Measurements from ENCODE around the gene MYO7B. TPM values are rescaled to one million over a fixed set of nuclear protein-coding genes. Genes with fewer than 3 reads are reported as not detected.

MYO7B gene
- total RNA-seq, 1 donor from 2014 or later, result 3.0 TPM

DNA sequence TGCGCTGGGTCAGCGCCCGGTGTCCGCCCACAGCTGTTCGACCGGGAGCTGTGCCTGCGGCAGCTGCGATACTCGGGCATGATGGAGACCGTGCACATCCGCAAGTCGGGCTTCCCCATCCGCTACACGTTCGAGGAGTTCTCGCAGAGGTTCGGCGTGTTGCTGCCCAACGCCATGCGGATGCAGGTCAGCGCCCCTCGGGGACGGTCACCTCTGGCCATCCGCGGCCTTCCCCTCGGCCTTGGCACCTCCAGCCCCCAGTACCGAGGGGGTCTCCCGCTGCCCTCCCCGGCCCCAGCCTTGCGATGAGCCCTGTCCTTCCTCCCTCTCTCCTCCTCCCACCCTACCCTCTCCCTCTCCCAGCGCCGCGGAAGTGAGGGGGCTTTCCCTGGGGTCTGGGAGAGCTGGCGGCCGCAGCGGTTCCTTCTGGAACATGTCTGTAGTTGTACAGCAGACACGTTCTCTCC lies 57.3 kb downstream of the MYO7B start:
- Mint-ChIP-seq H3K4me3 (no peak overlapping the region), H3K27me3 (no peaks in the 10 kb centered on the region), H3K9me3 (no peaks in the 10 kb centered on the region), H3K36me3 (ENCODE audit: low read depth) (no peaks in the 10 kb centered on the region), H3K4me1 (peaks cover 31% of the 10 kb centered on the region), H3K27ac (no peak overlapping the region)
- ChIA-PET CTCF (interaction anchor here (1.5 to 7.1 kb wide), 4 partner anchors 10 to 59 kb away, joined by 4 to 289 read pairs (median 24); no protein-coding TSS in a partner anchor), POLR2A (interaction anchor here (0.9 to 2.7 kb wide), 3 partner anchors 39 to 109 kb away, joined by 4 to 34 read pairs (median 15); partner anchors contain the start of gene SFT2D3)
- DNase-seq, result no peak
- ATAC-seq (ENCODE audit: low read depth), result no peak
- intact Hi-C loops (cut with micrococcal nuclease), result loop anchor here (10.0 kb wide), 1 partner anchor 262 kb away; the partner anchor contains the start of gene POLR2D
- TF ChIP-seq, protein P1, sequence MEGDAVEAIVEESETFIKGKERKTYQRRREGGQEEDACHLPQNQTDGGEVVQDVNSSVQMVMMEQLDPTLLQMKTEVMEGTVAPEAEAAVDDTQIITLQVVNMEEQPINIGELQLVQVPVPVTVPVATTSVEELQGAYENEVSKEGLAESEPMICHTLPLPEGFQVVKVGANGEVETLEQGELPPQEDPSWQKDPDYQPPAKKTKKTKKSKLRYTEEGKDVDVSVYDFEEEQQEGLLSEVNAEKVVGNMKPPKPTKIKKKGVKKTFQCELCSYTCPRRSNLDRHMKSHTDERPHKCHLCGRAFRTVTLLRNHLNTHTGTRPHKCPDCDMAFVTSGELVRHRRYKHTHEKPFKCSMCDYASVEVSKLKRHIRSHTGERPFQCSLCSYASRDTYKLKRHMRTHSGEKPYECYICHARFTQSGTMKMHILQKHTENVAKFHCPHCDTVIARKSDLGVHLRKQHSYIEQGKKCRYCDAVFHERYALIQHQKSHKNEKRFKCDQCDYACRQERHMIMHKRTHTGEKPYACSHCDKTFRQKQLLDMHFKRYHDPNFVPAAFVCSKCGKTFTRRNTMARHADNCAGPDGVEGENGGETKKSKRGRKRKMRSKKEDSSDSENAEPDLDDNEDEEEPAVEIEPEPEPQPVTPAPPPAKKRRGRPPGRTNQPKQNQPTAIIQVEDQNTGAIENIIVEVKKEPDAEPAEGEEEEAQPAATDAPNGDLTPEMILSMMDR (IDR thresholded peaks at IDR 0.05), result no peak

DNA sequence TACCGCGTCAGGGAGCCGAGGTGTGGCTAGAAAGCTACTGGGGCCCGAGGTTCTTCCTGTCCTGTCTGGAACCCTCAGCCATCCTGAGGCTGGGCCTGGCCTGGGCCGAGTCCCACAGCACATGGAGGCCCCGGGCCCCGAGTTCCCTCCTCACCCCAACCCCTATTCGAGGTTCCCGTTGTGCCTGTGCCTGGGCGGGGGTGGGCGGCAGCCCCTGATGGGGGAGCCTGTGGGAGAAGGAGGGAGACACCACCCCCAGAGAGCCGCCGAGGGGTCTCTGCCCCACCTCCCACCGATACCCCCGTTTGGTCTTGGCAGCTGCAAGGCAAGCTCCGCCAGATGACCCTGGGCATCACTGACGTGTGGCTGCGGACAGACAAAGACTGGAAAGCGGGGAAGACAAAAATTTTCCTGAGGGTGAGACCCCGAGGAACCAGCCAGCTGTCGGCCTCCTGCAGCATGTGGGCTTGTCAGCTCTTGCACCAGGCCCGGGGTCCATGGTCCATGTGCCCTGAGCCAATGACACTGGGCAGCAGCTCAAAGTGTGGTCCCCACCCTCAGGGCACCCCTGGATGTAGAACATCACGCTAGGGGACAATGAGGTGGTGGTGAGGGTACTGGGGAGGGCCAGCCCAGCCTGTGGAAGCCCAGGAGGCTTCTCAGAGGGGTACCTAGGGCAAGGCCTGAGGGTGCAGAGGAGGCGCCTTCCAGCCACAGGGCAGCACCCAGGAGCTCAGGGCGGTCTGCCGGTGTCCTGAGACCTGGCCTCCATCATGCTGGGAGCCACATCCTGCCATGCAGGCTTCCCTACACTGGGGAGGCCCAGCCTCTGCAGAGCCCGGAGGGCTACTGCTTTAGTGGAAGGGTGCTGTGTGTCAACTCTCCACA lies 58.0 kb downstream of the MYO7B start:
- Mint-ChIP-seq H3K9me3 (no peaks in the 10 kb centered on the region), H3K4me1 (peaks cover 31% of the 10 kb centered on the region), H3K36me3 (ENCODE audit: low read depth) (no peaks in the 10 kb centered on the region), H3K4me3 (no peak overlapping the region), H3K27ac (no peak overlapping the region), H3K27me3 (no peaks in the 10 kb centered on the region)
- intact Hi-C loops (cut with micrococcal nuclease), result loop anchor here (10.0 kb wide), 1 partner anchor 261 kb away; the partner anchor contains the start of gene POLR2D
- ChIA-PET CTCF (interaction anchor here (1.1 to 7.1 kb wide), 4 partner anchors 9 to 102 kb away, joined by 3 to 289 read pairs (median 5); no protein-coding TSS in a partner anchor), POLR2A (interaction anchor here (0.9 to 1.3 kb wide), 3 partner anchors 38 to 108 kb away, joined by 4 read pairs; partner anchors contain the start of gene SFT2D3)
- TF ChIP-seq, protein P1 (IDR thresholded peaks at IDR 0.05), result no peak
- ATAC-seq (ENCODE audit: low read depth), result no peak
- peak; percentile 13 for DNase-seq

DNA sequence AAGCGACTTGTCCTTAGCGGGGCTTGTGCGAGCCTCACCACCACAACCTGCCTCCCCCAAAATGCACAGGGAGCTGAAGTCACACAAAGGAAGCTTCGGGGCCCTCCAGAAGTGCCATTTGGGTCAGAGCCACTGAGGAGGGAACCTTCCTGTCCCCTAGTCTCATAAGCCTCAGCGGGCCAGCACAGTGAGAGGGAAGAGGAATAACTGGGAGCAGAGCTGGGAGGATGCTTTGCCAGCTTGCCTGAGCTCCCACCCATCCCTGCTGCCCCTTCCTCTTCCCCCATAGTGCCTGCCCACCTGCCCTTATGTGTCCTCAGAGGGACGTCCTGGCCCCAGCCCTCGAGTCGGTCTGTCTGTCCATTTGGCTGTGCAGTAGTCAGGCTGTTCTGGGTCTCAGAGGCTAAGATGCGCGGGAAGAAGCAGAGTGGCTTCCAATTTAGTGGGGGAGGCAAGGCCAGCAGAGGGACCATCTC lies 58.7 kb downstream of the MYO7B start:
- Mint-ChIP-seq H3K36me3 (ENCODE audit: low read depth) (no peaks in the 10 kb centered on the region), H3K4me3 (no peak overlapping the region), H3K9me3 (no peaks in the 10 kb centered on the region), H3K27me3 (no peaks in the 10 kb centered on the region), H3K4me1 (peaks cover 31% of the 10 kb centered on the region), H3K27ac (peak overlapping the region; percentile 24)
- ATAC-seq (ENCODE audit: low read depth), result no peak
- CTCF ChIA-PET, result interaction anchor here (1.1 to 7.1 kb wide), 3 partner anchors 45 to 102 kb away, joined by 3 to 289 read pairs (median 4); no protein-coding TSS in a partner anchor
- TF ChIP-seq, protein P1 (IDR thresholded peaks at IDR 0.05), result no peak
- intact Hi-C loops (cut with micrococcal nuclease), result loop anchor here (10.0 kb wide), 1 partner anchor 261 kb away; the partner anchor contains the start of gene POLR2D
- DNase-seq, result peak; percentile 13
- POLR2A ChIA-PET, result interaction anchor here (0.9 to 1.3 kb wide), 2 partner anchors 55 to 107 kb away, joined by 4 read pairs; partner anchors contain the start of gene SFT2D3

DNA sequence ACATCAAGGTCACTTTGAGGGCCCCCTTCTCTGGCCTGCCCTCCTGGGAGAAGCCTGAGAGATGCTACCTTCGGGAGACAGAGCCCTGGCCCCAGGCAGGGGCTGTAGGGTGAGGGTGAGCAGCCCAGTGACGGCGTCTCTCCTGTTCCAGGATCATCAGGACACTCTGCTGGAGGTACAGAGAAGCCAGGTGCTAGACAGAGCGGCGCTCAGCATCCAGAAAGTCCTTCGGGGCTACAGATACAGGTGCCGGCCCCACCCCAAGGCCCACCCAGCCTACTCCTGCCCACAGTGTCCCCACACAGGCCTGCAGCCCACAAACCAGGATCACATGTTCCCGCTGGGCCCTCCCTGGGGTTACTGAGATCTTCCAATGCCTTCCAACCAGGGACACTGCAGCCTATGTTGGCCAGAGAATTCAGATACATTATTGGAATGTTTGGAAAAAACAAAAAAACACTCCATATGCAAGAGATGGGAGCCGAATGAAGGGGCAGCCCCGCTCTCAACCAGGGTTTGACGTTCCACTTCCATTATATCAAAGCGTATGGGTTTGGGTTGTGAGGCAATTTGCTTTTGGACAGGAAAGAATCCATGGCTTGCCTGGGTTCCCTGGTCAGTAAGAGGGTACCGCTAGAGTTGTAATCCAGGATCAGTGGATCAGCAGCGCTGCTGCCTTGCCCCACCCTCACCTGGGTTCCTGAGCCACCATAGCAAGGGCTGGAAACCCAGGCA lies 61.0 kb downstream of the MYO7B start:
- no peak overlapping the region for H3K4me3 Mint-ChIP-seq
- ChIA-PET POLR2A (no interaction called here), CTCF (interaction anchor here (7.1 kb wide), 1 partner anchor 56 kb away, joined by 289 read pairs; no protein-coding TSS in a partner anchor)
- TF ChIP-seq, protein P1 (IDR thresholded peaks at IDR 0.05), result no peak
- H3K36me3 Mint-ChIP-seq (ENCODE audit: low read depth), result no peaks in the 10 kb centered on the region
- no peak for DNase-seq
- no peaks in the 10 kb centered on the region for H3K27me3 Mint-ChIP-seq
- intact Hi-C loops (cut with micrococcal nuclease), result loop anchor here (10.0 kb wide), 1 partner anchor 258 kb away; the partner anchor contains the start of gene POLR2D
- no peaks in the 10 kb centered on the region for H3K9me3 Mint-ChIP-seq
- peaks cover 25% of the 10 kb centered on the region for H3K4me1 Mint-ChIP-seq
- no peak for ATAC-seq (ENCODE audit: low read depth)
- H3K27ac Mint-ChIP-seq, result no peak overlapping the region

Measured in activated B cell treated with CpG ODN at 0.5 μM for 24 hours (primary cell).